22Rv1 (cell line): Measurements from ENCODE around the gene SLMAP.

ENCODE experiments used
- CTCF ChIP-seq: fragments of 450-650 bp; IDR thresholded peaks from 2 replicates; pipeline ENCODE4 v1.5.1; 2017; ENCODE audit warnings: mild to moderate bottlenecking
- ZFX ChIP-seq: fragments of 450-650 bp; IDR thresholded peaks from 2 replicates; pipeline ENCODE4 v1.6.1; 2017; ENCODE audit warnings: antibody characterized with exemption, borderline replicate concordance

GRCh38 chr3:57706462-57706861 is 49.6 kb upstream of the SLMAP start:
- TF ChIP-seq CTCF (no peak), ZFX (no peak)
